Inflammatory macrophage treated with lipopolysaccharide for 4 hours (primary cell): ENCODE data around the gene GREB1.

Source experiments
- DNase-seq: peaks from one replicate; pipeline ENCODE4 v3.0.0-alpha.2; 2020

Gene GREB1

GRCh38 chr2:11509657-11510360 lies 24.0 kb upstream of the GREB1 start:
- DNase-seq, result no peak

GRCh38 chr2:11512431-11512830 lies 21.4 kb upstream of the GREB1 start:
- DNase-seq, result no peak

GRCh38 chr2:11513319-11513718 lies 20.5 kb upstream of the GREB1 start:
- no peak for DNase-seq

- DNase-seq, result no peak
Observed at GRCh38 chr2:11514081-11514730, 19.6 kb upstream of the GREB1 start.

- DNase-seq, result no peak
Observed at GRCh38 chr2:11514904-11515303, 18.9 kb upstream of the GREB1 start.

- no peak for DNase-seq
Observed at GRCh38 chr2:11515490-11515981, 18.3 kb upstream of the GREB1 start.

- DNase-seq, result no peak
Observed at GRCh38 chr2:11516984-11517648, 16.7 kb upstream of the GREB1 start.

- no peak for DNase-seq
Observed at GRCh38 chr2:11517906-11518305, 15.9 kb upstream of the GREB1 start.

- DNase-seq, result no peak
Observed at GRCh38 chr2:11520092-11520693, 13.7 kb upstream of the GREB1 start.

GRCh38 chr2:11521775-11522174 lies 12.1 kb upstream of the GREB1 start:
- no peak for DNase-seq

- DNase-seq, result no peak
Observed at GRCh38 chr2:11524470-11524869, 9.4 kb upstream of the GREB1 start.

- no peak for DNase-seq
Observed at GRCh38 chr2:11525762-11526161, 8.1 kb upstream of the GREB1 start.

GRCh38 chr2:11527001-11527400 lies 6.8 kb upstream of the GREB1 start:
- DNase-seq, result no peak

GRCh38 chr2:11528228-11528627 lies 5.6 kb upstream of the GREB1 start:
- no peak for DNase-seq

- no peak for DNase-seq
Observed at GRCh38 chr2:11530864-11531465, 2.9 kb upstream of the GREB1 start.

GRCh38 chr2:11532416-11533055 lies 1.3 kb upstream of the GREB1 start:
- DNase-seq, result no peak

- no peak for DNase-seq
Observed at GRCh38 chr2:11534071-11534745, 363 bp downstream of the GREB1 start.

GRCh38 chr2:11534746-11535484 lies 1.1 kb downstream of the GREB1 start:
- DNase-seq, result no peak

GRCh38 chr2:11535899-11536344 lies 2.1 kb downstream of the GREB1 start:
- no peak for DNase-seq

GRCh38 chr2:11537951-11538350 lies 4.1 kb downstream of the GREB1 start:
- DNase-seq, result no peak
